RWPE2 (cell line): ENCODE data around the gene HMGCLL1.

Experiments
- ATAC-seq: fragments of 200-7000 bp; cut with Tn5 transposase; 3 replicates; pipeline ENCODE4 v1.9.1; 2021; ENCODE audit warnings: low read depth
- DNase-seq: peaks from one replicate; pipeline ENCODE4 v3.0.0-alpha.2; 2020; ENCODE audit warnings: low spot score
- H3K27ac ChIP-seq: fragments of 450-650 bp; 2 replicates; pipeline ENCODE4 v1.5.1; 2017; ENCODE audit warnings: mild to moderate bottlenecking; ENCODE audit not compliant: poor library complexity, severe bottlenecking
- H3K27me3 ChIP-seq: fragments of 250-450 bp; sonication (Bioruptor Pico); 2 replicates; pipeline ENCODE4 v1.5.1; 2021; ENCODE audit warnings: mild to moderate bottlenecking, moderate library complexity; ENCODE audit not compliant: insufficient read depth, poor library complexity, severe bottlenecking
- H3K36me3 ChIP-seq: fragments of 250-450 bp; sonication (Bioruptor Pico); 2 replicates; pipeline ENCODE4 v1.5.1; 2020; ENCODE audit warnings: low read depth, mild to moderate bottlenecking, moderate library complexity
- H3K4me1 ChIP-seq: fragments of 250-450 bp; sonication (Bioruptor Pico); 2 replicates; pipeline ENCODE4 v1.5.1; 2021; ENCODE audit warnings: mild to moderate bottlenecking, moderate library complexity; ENCODE audit not compliant: insufficient read depth, poor library complexity, severe bottlenecking
- H3K4me3 ChIP-seq: fragments of 250-450 bp; sonication (Bioruptor Pico); 2 replicates; pipeline ENCODE4 v1.5.1; 2021; ENCODE audit warnings: mild to moderate bottlenecking, moderate library complexity; ENCODE audit not compliant: severe bottlenecking
- H3K9me3 ChIP-seq: fragments of 250-450 bp; sonication (Bioruptor Pico); 2 replicates; pipeline ENCODE4 v1.5.1; 2021; ENCODE audit warnings: mild to moderate bottlenecking, moderate library complexity; ENCODE audit not compliant: severe bottlenecking
- TF ChIP-seq, protein P1 (sequence below): fragments of 450-650 bp; IDR thresholded peaks from one replicate; pipeline ENCODE4 v1.5.1; 2017; ENCODE audit warnings: mild to moderate bottlenecking, moderate library complexity; ENCODE audit not compliant: poor library complexity, severe bottlenecking

HMGCLL1 gene

DNA sequence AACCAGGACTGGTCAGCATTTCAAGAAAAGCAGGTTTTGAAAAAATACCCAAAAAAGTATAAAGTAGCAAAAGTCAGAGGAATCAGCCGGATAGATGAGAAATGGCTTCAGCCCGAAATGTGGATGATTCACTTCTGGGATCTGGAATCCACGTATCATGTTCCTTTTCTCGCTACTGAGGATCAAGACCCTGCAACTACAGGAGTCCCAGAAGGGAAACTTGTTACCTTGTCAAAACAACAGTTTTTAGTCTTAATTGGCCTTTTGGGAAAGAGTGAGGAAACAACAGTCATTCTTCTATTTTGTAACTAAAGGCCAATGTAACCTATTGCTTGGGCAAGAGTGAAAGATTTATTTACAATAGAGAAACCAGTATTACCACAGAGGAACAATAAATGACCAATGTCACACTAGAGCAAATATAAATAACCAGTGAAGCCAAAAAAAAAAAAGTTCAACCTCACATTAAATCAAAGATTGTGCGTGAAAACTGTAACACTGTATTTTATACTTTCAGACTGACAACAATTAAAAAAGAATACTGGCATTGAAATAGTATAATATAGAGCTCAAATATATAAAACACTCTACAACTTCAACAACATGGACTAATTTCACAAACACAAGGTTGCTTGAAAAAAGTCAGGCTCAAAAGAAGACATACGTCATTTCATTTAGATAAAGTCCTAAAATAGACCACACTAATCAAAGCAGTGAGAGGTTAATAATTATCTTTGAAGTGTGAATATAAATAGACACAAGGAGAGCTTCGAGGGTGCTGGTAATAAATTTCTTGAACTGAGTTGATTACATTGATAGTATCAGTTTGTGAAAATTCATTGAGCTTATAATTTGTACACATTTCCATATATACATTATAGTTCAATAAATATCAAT lies 135.5 kb downstream of the HMGCLL1 start:
- TF ChIP-seq, protein P1, sequence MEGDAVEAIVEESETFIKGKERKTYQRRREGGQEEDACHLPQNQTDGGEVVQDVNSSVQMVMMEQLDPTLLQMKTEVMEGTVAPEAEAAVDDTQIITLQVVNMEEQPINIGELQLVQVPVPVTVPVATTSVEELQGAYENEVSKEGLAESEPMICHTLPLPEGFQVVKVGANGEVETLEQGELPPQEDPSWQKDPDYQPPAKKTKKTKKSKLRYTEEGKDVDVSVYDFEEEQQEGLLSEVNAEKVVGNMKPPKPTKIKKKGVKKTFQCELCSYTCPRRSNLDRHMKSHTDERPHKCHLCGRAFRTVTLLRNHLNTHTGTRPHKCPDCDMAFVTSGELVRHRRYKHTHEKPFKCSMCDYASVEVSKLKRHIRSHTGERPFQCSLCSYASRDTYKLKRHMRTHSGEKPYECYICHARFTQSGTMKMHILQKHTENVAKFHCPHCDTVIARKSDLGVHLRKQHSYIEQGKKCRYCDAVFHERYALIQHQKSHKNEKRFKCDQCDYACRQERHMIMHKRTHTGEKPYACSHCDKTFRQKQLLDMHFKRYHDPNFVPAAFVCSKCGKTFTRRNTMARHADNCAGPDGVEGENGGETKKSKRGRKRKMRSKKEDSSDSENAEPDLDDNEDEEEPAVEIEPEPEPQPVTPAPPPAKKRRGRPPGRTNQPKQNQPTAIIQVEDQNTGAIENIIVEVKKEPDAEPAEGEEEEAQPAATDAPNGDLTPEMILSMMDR, result no peak
- no peak overlapping the region for H3K27ac ChIP-seq
- DNase-seq (no peak), ATAC-seq (no peak)
- H3K4me1 ChIP-seq, result no peaks in the 10 kb centered on the region
- H3K4me3 ChIP-seq, result no peak overlapping the region
- peaks cover 10% of the 10 kb centered on the region for H3K27me3 ChIP-seq
- no peaks in the 10 kb centered on the region for H3K36me3 ChIP-seq
- H3K9me3 ChIP-seq, result no peaks in the 10 kb centered on the region

DNA sequence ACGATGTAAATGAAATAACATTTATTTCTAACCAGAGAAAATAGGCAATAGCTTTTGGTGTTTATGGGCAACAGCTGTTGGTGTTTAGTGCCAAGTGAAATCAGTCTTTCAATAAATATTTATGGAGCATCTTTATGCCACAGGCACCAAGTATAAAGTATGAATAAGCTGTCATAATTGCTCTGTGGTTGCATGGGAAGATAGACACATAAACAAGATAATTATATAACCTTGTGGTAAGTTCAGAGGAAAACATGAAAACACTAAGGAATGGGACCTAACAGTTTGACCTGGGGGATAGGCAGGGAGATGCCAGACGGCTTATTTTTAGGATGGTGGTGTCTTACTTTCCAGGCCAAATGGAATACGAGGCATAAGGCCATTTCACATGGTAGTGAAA lies 140.8 kb downstream of the HMGCLL1 start:
- Histone ChIP-seq H3K36me3 (no peaks in the 10 kb centered on the region), H3K4me3 (no peak overlapping the region), H3K9me3 (no peaks in the 10 kb centered on the region), H3K27ac (no peak overlapping the region), H3K4me1 (no peaks in the 10 kb centered on the region), H3K27me3 (peaks cover 12% of the 10 kb centered on the region)
- ATAC-seq (no peak), DNase-seq (no peak)
- TF ChIP-seq, protein P1, result no peak

DNA sequence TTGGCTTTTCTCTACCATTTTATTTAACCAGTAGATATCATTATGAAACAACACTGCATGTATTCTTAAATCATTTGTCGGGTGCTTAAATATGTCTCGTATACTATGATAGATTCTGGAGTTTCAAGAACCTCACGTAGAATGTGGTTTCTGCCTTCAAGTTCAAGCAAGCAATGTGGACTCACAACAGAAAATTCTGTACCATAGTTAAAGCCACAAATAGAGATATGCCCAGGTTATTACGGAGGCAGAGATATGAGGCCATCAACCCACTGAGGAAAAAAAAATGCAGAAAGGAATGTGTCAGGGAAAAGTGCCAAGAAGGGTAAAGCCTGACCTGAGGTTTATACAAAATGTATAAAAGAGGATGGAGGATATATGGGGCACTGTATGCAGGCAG lies 141.9 kb downstream of the HMGCLL1 start:
- Histone ChIP-seq H3K27me3 (peaks cover 12% of the 10 kb centered on the region), H3K36me3 (no peaks in the 10 kb centered on the region), H3K4me3 (no peak overlapping the region), H3K4me1 (no peaks in the 10 kb centered on the region), H3K9me3 (no peaks in the 10 kb centered on the region), H3K27ac (no peak overlapping the region)
- no peak for DNase-seq
- ATAC-seq, result no peak
- TF ChIP-seq, protein P1, result no peak

DNA sequence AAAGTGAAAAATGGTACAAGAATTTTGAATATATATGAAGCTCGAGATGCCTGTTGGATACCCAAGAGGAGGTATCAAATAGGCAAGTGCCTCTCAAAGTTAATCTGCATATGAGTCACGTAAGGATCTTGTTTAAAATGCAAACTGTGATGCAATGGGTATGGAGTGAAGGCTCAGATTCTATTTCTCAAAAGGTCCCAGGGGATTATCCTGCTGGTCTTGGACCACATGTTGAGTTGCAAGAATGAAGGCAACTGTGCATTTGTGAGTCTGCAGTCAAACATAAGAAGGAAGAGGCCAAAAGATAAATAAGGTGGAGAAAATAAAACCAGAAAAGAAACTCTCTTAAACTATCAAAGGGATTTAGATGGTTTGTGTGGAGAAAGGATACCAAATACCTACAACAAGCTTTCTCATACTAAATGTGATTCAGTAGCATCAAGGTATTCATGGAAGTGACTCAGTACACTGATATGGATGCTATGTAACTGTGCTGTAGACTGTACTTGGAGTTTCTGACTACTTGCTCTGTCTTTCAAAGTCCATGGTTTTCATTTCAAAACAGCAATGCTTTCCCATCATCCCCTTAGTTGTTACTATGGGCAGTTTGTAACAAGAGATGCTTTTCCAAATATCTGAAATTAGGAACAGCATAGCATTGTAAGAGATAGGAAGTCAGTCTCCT lies 145.4 kb downstream of the HMGCLL1 start:
- no peak overlapping the region for H3K4me3 ChIP-seq
- peaks cover 2% of the 10 kb centered on the region for H3K27me3 ChIP-seq
- no peaks in the 10 kb centered on the region for H3K9me3 ChIP-seq
- TF ChIP-seq, protein P1, result no peak
- ATAC-seq (peak; percentile 58; the same call in 2 of the 3 replicates), DNase-seq (no peak)
- no peaks in the 10 kb centered on the region for H3K4me1 ChIP-seq
- no peaks in the 10 kb centered on the region for H3K36me3 ChIP-seq
- no peak overlapping the region for H3K27ac ChIP-seq

DNA sequence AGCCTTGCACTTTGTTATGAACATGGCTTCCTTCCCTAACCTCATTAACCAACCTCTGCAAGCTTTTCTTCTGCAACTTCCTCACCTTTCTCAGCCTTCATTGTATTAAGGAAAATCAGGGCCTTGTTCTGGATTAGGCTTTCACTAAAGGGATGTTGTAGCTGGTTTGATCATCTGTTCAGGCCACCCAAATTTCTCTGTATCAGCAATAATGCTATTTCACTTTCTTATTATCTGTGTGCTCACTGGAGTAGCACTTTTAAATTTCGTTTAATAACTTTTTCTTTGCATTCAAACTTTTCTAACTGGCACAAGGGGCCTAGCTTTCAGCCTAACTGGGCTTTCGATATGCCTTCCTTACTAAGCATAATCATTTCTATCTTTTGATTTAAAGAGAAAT lies 155.1 kb downstream of the HMGCLL1 start:
- ATAC-seq, result no peak
- DNase-seq, result no peak
- Histone ChIP-seq H3K27ac (no peak overlapping the region), H3K4me3 (no peak overlapping the region), H3K36me3 (no peaks in the 10 kb centered on the region), H3K9me3 (no peaks in the 10 kb centered on the region), H3K4me1 (no peaks in the 10 kb centered on the region), H3K27me3 (peaks cover 6% of the 10 kb centered on the region)
- TF ChIP-seq, protein P1, result no peak
